Keratinocyte (primary cell): Measurements from ENCODE around the gene AARS2.

Source experiments
- EZH2 ChIP-seq: IDR thresholded peaks from one replicate; pipeline ENCODE4 v1.6.1; 2012; ENCODE audit warnings: inconsistent platforms, mild to moderate bottlenecking, low read length, moderate library complexity
- TF ChIP-seq, protein P1 (sequence below), 3 experiments: IDR thresholded peaks in 1 of 3; conservative IDR thresholded peaks in 1 of 3; optimal IDR thresholded peaks in 1 of 3; 2 replicates in 2 of 3; 3 replicates in 1 of 3; pipeline versions ENCODE3 to v1.5.1; 2011; ENCODE audit warnings: low read length in 3 of 3, mild to moderate bottlenecking in 3 of 3, moderate library complexity in 2 of 3, control low read depth in 1 of 3, inconsistent platforms in 1 of 3; ENCODE audit not compliant: insufficient read depth in 2 of 3; ENCODE audit errors: extremely low read depth in 1 of 3

DNA sequence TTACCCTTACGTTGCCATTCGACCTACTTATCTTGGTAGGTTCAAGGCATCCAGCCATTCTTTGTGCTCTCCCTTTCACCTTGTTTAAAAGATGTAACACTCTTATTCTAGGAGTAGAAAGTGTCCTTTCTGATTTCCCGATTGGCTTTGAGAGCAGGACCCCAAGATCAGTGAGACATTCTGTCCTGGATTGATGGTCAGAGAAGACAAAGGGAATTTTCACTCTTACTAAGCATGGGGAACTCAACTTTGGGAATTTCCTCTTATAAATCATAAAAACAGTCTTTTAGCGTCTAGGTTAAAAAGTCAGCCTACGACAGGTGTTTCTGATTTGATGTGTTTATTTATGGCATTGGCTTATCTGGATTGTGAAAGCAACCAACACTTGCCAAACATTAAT, 2.8 kb upstream of the AARS2 start:
- TF ChIP-seq, protein P1, sequence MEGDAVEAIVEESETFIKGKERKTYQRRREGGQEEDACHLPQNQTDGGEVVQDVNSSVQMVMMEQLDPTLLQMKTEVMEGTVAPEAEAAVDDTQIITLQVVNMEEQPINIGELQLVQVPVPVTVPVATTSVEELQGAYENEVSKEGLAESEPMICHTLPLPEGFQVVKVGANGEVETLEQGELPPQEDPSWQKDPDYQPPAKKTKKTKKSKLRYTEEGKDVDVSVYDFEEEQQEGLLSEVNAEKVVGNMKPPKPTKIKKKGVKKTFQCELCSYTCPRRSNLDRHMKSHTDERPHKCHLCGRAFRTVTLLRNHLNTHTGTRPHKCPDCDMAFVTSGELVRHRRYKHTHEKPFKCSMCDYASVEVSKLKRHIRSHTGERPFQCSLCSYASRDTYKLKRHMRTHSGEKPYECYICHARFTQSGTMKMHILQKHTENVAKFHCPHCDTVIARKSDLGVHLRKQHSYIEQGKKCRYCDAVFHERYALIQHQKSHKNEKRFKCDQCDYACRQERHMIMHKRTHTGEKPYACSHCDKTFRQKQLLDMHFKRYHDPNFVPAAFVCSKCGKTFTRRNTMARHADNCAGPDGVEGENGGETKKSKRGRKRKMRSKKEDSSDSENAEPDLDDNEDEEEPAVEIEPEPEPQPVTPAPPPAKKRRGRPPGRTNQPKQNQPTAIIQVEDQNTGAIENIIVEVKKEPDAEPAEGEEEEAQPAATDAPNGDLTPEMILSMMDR (optimal IDR thresholded peaks at IDR 0.05 in 1 of 3, IDR thresholded peaks at IDR 0.05 in 1 of 3, conservative IDR thresholded peaks at IDR 0.05 in 1 of 3; ENCODE audit: extremely low read depth in 1 of 3, insufficient read depth in 2 of 3, low read length in 3 of 3): no peak
- TF ChIP-seq EZH2: no peak
